Superior temporal gyrus (tissue), 1 donor: ENCODE results near the gene IER5.

Source experiments
- DNase-seq: peaks from one replicate; pipeline ENCODE4 v3.0.0-alpha.2; 2016; ENCODE audit errors: extremely low spot score

Gene IER5

GRCh38 chr1:181097242-181097641 is 8.7 kb downstream of the IER5 start:
- DNase-seq: no peak

- DNase-seq: no peak
Observed at GRCh38 chr1:181099152-181100014, 10.9 kb downstream of the IER5 start.

DNA sequence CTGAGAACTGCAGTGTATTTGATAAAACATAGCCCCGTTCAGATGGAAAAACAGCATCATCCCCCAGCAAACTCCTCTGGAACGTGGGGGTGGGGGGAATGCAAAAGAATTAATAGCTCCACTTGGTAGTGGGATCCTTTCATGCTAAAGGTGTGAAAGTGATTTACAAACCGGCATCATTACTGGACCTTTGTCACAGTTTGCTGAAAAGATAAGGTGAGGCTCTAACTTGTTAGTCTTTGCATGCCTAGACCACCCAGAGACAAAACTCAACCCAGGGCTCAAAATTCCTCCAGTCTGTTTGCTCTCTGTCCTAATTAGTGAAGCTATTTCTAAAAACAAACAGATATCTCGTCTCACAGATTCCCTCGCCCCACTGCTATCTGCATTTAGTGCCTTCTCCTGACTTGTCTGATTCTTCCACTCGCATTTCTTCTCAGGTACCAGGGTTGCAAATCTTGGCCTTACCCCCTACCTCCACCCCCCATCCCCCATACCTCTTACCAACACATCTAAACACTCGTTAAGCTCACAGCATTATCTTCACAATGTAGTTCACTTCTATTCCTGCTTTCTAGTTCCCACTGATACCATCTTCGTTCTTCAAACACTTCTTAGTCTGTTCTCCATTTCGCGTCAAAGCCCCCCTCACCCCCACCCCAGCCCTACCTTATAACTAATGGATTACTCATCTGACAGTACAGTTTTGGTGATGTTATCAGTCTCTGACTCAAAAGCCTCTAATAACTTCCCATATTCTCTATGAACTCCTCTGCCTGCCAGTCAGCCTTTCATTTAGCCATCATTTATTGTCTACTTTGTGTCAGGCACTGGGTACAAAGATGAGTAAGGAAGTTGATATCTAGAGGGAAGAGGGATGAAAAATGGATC is 11.8 kb downstream of the IER5 start:
- no peak for DNase-seq

DNA sequence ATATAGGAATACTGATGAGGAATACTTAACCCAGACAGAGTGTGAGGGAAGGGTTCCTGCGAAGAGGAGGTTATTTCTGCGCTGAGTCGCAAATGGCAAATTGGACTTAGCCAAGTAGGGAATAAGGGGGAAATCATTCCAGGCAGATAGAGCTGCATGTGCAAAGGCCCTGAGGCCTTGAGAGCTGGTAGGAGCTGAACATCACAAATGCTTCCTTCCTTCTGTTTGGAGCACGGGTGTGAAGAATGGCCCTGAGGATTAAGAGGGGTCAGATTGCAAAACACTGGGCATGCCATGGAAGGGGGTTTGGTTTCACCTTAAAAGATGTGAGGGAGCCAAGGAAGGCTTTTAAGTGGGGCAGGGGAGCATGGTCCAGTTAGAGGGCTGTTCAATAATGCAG is 12.4 kb downstream of the IER5 start:
- DNase-seq: no peak

DNA sequence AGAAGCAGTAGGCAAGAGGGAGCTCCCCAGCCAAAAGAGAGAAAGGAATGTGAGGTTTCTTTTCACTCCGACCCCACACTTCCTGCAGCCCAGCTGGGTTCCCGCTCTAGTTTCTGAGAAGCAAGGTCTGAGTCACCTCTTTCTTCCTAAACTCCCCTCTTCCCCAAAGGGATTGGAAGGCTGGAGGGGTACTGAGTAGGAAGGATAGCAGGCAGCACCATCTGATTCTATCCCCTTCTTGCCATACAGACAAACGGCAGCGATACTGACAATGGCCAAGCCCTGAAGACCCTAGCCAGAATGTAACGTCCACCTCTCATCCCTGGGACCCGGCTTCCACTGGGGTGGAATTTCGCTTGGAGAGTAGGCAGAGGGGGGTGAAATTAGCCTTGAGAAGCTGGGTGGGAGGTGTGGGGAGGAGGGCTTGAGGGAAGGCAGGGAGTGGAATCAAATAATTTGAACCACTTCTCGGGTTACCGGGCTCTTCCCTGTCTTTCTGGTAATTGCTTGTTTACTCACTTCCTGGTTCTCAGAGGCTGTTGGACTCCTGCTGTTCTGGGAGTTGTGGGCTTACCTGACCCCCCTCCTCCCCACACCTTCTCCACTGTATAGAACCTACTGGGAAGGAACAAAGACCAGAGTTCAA is 13.2 kb downstream of the IER5 start:
- no peak for DNase-seq

GRCh38 chr1:181102841-181103240 is 14.3 kb downstream of the IER5 start:
- no peak for DNase-seq

- DNase-seq: no peak
Observed at GRCh38 chr1:181103399-181103798, 14.9 kb downstream of the IER5 start.

DNA sequence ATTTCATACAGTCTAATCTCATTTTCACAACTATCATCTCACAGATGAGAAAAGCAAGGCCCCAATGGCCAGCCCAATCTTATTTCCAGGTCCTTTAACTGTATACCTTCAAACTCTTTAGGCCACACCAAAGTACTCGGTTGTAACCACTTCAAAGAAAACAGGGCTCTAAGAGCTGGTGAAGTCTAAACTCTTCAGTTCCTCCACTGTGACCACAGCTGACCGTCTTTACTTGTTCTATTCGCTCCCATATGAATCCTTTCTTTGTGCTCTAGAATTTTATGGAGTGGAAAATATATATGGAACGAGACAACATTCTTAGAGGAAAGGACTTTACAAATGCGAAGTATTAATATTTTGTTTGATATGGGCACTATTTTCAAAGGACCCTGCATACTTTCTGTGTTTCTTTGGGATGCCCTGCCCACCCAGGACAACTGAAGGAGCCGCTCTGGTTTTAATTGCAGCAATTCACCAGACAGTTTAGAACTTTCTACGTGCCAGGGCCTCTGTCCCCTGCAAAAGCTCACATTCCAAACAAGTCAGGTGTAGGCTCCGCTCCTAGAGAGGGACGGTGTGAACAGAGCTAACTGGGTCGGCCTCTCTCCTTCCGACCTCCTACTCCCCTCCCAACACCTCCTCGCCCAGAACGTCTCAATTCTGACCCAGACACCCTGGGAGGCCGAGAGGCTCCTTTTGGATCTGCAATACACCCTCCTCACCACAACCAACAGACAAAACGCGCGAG is 15.7 kb downstream of the IER5 start:
- DNase-seq: no peak

- DNase-seq: no peak
Observed at GRCh38 chr1:181104790-181105133, 16.3 kb downstream of the IER5 start.

GRCh38 chr1:181105134-181106021 is 16.9 kb downstream of the IER5 start:
- DNase-seq: peak; percentile 74

GRCh38 chr1:181106022-181106312 is 17.5 kb downstream of the IER5 start:
- DNase-seq: no peak

- DNase-seq: no peak
Observed at GRCh38 chr1:181106479-181106878, 18.0 kb downstream of the IER5 start.

GRCh38 chr1:181107711-181108110 is 19.2 kb downstream of the IER5 start:
- DNase-seq: no peak

- DNase-seq: no peak
Observed at GRCh38 chr1:181108304-181108867, 19.9 kb downstream of the IER5 start.

DNA sequence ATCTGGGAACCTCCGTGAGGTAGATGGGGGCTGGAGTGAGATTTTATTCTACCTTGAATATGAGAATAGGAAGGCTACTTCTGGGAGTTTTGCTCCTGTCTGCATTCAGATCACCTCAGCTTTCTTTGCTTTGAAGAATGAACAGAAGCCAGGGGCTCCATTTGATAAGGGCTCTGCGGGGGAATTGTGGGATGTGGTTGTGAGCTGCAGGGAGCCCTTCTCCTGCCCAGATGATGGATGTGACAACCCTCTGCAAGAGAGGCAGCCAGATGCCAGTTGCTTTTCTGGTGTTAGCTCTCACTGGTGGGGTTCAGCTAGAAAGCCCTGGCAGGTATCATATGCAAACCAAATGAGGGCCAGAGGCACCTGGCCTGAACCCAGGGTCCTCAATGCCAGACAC is 21.5 kb downstream of the IER5 start:
- DNase-seq: no peak

GRCh38 chr1:181111559-181111958 is 23.1 kb downstream of the IER5 start:
- no peak for DNase-seq

DNA sequence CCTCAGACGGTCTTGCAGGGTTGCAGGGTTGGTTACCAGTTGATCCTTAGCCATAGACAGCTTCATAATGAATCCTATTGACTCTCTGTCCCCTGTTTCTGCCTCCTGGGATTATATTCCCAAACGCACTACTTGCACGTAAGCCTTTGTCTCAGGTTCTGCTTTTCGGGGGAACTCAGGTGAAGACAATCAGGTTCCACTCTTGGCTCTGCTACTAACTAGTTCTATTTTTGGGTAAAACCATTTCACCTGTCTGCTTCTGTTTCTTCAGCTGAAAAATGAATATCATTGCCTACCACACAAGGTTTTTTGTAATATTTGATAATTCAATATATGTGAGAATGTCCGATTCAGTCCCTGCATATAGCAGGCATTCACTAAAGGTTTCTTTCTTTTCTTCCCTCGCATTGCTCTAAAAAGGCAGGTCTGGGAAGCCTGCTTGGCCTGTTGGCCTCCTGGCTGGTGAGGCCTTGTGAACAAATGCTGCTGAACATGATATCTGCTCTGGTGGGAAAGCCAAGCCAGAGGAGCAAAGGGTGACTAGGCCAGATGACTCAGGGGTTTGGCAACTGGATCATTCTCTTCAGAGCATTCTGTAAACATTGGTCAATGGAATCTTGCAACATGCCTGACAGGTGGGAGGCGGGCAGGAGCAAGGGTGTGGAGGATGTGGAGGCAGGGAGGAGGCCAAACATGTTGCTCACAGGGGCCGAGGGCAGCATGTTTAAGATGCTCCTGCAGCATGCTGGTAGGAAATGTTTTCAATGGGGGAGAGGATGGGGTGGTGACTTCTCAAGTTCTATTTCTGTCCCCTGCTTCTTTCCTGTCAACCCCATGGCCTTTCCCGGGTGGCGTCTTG is 23.8 kb downstream of the IER5 start:
- DNase-seq: no peak

DNA sequence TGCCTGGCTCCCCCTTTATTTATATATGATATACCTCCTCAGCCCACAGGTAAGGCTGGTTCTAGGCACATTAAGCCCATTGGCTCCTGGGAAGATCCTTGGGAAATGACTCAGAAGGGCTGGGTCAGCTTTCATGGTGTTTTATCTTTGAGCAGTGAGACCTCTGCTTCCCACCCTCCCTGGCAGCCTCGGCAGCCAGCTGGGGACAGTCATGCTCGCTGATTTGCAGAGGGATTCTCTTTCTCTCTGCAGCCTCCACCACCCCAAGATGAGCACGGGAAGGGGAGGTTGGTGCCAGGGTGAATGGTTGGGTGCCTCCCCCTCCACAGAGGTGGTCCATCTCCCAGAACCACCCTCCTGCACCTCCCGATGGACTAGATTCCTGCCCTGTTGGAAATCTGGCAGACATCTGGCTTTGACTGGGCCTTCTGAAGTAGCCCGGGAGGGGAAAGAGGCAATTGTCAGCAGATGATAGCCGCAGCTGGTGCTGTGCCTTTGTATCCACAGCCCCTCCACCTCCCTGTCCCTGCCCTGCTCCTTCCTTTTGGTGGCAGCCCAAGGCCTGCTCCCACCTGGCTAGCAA is 24.6 kb downstream of the IER5 start:
- DNase-seq: no peak
